T-helper 1 cell (primary cell): Measurements from ENCODE around the gene POLA1.

ENCODE experiments used
- DNase-seq, 5 donors: peaks; one replicate each; pipeline ENCODE4 v3.0.0-alpha.2; 2012 to 2020

Gene POLA1

DNA sequence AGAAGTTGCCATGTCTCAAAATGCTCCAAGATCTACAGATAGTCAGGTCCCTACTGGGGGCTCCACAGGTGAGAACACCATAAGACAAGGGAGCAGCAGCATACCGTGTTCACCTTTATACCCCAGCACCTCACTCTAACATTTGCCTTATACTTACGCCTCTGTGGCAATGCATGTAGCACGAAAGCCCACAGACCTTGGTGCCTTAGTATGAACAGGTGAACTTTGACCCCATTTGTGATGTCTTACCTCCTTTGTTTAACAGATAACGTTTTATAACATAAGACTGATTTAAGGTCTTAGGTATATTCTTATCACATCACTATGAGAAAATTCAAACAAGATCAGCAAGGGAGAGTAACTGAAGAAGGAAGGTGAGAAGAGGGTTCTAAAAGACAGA is 193.2 kb downstream of the POLA1 start:
- DNase-seq: no peak

DNA sequence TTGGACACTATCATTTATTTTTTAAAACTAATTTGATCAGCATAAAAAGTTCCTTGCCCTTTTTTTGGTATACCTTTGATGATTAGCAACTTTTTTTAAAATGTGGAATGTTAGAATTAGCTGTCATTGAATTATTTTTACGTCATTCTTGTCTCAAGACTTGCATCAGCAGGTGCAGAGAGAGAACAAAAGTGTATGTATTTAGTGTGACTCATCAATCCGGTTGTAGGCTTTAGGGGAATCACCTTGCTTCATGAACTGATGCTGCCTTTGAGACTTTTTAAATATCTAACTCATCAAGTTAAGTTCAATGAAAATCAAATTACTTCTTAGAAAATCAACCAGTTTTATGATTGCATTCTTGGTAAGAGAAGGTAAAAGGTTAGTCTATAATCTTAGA is 197.0 kb downstream of the POLA1 start:
- DNase-seq: peak in 1 of 5 donors; percentile 38

DNA sequence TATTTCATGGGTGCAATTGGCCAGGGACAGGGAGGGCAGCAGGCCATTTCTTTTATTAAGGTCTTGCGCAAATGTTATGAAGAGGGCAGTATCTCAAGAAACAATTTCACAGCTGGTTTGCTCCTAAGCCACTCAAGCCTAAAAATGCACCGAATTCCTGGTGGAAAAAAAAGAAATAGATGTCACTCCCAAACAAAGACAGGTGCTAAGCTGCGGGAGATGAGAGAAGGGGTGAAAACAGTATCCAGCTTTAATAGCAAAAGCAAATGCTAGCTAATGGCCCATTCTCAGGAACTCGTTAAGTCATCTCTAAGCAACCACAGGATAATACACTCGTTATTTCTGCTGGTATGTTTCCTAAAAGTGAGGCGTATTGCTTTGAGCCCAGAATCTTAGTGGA is 205.7 kb downstream of the POLA1 start:
- DNase-seq: no peak

DNA sequence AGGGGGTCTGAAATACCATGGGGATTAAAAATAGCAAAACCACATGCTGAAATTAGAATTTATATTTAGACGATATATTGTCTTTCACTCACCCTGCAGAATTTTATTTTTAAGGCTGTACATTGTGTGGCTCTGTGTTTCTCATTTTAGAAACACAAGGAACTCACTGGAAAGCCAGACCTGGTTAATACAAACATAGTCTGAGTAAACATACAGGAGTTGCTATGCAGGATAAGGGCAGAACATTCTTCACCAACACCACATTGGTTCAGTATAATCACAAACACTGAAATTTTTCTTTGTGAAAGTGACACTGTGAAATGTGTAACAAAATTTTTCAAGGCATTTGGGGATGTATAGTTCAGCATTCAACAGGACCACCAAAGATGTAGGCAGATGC is 206.5 kb downstream of the POLA1 start:
- no peak for DNase-seq

DNA sequence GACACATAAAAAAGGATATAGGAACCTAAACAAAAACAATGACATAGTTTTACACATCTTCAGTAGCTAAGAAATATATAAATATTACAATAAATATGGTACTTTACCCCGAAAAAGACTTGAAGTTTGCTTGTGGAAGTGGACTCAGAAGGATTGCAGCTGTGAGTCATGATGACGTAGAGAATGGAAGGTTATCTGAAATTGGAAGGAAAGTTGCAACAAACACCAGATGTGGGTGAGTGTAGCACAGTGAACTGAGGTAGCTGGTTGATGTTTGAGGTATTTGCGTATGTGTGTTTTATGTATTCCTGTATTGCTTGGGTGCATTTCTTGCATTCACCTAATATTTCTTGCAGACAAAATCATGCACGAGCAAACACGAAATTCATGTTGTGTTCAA is 209.1 kb downstream of the POLA1 start:
- DNase-seq: no peak

DNA sequence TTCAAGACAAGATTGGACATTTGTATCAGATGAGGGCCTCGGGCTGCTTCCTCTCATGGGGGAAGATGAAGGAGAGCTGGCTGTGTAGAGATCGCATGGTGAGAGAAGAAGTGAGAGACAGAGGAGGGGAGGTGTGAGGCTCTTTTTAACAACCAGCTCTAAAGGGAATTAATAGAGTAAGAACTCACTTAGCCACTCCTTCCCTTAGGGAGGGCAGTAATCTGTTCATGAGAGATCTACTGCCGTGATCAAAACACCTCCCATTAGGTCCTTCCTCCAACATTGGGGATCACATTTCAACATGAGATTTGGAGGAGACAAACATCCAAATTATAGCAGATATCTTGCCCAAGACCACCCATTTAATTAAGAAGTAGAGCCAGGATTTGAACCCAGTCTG is 225.0 kb downstream of the POLA1 start:
- no peak for DNase-seq

DNA sequence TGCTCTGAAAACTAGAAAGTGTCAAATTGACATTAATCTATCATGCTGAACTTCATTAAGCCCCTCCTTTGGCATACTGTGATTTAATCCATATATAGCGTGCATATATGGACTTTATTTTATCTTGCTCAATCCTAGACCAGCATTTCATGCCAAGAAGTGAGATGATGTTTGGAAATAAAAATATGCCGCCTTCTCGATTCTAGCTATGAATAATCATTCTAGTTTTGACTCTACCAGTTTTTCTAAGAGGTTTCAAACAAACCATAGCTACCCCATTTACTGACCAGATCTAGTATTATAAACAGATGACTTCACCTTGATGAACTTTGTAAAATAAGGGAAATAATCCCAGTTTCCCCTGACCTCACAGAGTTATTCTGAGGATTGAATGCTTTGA is 227.1 kb downstream of the POLA1 start:
- peak in 1 of 5 donors; percentile 40 for DNase-seq

DNA sequence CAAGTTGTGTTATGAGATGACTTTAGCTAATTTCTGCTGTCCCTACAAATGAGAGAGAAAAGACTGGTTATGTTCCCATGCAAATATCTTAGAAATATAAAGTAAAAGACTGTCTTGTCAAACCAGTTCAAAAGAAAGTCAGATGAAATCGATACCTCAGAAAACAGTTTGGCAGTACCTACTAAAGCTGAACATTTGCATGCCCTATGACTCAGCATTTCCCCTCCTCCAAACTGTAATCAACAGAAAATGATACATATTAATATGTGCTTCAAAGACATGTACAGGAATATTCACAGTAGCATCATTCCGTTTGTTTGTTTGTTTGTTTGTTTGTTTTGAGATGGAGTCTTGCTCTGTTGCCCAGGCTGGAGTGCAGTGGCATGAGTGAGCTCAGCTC is 231.7 kb downstream of the POLA1 start:
- DNase-seq: peak in 1 of 5 donors; percentile 8

DNA sequence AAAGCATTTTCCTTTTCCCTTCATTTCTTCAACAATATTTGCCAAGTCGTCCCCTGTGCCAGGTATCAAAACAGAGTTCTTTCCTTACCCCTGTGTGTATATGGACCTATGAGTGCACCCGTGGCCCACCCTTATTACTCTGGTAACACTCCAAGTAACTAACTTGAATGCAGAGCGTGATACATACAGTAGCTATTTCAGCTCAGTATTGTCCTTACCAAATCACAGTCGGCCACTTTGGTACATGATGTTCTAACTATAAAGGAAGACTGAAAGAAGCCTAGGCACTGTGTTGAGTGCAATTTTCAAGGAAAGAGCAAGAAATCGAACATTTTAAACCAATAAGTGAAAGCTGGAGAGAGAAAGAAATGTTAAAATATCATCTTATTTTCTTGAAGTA is 233.7 kb downstream of the POLA1 start:
- DNase-seq: no peak

DNA sequence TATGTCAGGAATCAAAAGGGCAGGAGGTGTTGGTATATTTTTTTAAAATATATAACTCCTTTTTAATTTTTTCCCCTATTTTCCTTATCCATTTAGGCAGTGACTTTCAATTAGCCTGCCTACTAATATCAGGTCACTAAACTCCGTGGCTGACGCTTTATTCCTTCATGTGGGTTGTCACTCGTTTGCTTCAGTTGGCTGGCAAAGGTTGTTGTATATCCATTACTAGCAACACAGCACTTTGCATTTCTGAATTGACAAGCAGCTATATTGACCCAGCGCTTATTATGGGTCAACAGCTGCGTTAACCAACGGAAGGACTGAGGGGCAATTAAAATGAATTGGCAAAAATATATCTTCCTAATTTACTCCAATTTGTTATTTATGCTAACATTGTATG is 234.4 kb downstream of the POLA1 start:
- no peak for DNase-seq

DNA sequence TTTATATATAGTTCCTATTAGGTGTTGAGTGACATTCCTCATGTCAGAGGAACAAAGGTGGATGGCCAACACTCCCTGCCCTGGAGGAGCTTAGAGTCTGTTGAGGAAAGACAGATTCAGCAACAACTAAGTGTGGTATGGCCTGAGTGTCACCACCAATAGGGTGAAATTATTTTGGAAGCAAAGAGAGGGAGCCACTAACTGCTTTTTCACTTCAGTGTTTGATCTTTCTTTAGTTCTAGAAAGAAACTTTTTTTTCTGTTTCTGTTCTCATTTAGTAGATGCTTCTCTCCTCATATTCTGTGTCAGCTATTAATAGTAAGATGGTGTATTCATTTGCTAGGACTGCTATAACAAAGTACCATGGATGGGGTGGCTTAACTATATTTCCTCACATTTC is 240.6 kb downstream of the POLA1 start:
- DNase-seq: no peak

DNA sequence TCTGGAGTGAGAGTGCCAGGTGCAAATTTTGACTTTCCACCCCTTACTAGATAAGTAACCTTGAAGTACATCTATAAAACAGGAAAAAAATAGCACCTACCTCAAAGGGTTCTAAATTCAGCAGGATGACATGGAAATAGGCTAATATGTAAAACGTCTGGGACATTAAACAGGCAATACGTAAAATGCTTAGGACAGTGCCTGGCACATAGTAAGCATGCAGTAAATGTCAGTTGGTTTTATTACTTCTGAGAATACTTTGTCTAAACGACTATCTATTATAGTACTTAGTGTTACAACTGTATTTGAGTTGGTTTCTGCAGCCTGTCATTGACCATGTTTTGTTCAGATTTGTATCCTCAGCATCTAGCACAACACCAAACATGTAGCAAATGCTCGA is 251.3 kb downstream of the POLA1 start:
- no peak for DNase-seq

DNA sequence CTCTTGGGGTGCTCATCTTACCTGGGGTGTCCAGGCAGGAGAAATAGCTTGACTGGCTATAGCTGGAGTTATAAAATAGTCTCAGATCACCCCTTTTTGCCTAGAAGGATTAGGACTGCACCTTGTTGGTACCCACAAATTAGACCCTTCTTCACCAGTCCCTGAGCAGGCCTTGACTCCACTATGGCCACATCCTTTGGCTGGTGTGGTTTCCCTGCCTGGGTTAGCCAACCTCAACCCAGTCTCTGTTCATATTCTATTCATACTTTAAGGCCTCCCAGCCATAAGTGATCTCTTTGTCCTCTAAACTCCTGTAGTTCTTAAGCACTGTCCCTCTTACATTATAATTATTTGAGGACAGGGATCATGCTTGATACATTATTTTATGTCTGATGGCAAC is 252.7 kb downstream of the POLA1 start:
- no peak for DNase-seq

DNA sequence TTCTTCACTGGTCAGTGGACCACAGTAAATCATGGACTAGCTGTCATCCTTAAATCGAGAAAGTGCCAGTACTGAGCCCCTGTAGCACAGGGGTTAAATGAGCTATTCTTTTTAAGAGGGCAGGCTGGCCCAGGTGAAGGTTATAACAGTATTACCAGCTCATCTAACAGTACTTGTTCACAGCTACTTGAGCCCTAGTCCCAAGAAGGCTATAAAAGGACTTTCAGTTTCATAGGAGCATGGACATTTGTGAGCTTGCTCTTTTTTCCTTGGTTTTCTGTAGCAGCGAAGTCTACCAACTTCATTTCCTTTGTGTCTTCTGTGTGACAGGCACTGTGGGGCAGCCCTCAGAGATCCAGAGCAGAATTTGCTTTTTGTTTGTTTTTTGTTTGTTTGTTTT is 261.0 kb downstream of the POLA1 start:
- no peak for DNase-seq

DNA sequence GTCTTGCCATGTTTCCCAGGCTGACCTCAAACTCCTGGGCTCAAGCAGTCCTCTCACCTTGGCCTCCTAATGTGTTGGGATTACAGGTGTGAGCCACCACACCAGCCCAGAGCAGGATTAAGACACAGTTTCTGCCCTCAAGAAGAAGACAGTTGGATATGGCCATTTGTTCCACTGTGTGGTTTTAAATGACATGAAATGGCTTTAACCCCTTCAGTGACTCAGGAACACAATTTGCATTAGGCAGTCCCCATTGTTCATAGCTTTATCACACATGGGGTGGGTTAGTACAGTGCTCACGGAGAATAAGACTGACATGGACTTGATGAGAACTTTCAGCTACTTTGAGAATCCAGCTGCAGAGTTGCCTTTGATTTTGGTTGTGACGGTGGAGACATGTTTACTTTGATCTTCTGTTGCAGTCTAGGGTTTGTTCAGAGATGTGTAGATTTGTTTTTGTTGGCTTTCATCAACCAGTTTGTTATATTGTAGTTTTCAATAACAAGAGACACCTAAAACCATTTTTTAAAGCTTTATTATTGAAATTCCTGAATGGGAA is 261.7 kb downstream of the POLA1 start:
- DNase-seq: no peak

DNA sequence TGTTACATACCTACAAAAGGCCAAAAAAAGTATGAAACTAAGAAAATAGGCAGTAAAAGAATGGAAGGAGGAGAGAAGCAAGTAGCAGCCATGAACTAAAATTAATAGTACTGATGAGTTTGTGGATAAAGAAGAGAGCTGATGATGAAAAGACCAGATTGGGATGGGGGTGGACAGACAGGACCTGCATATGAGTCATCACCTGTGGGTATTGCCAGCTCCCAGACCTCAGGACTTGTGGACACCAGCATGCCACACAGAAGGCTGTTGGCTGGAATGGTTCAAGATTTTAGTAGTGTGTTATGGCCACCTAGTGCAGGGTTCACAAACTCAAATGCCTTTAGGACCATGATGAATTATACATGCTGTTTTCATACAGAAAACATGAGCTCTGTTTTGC is 263.1 kb downstream of the POLA1 start:
- no peak for DNase-seq

DNA sequence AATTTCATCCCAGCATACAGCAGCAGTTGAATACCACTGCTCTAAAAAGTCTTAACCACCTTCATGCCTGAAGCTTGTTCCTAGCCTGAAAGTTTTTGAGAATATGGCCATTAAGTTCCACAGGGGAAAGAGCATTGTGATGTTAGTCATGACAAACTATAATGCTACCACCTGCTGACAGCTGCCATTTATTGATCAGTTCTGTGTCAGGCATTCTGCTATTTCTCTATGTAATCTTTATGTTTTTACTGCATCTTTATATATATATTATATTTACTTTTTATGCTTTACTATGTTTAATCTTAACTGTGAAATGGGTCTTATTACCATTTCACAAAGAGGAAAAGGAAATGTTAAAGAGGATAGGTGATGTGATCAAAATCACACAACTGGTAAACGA is 268.1 kb downstream of the POLA1 start:
- DNase-seq: no peak

DNA sequence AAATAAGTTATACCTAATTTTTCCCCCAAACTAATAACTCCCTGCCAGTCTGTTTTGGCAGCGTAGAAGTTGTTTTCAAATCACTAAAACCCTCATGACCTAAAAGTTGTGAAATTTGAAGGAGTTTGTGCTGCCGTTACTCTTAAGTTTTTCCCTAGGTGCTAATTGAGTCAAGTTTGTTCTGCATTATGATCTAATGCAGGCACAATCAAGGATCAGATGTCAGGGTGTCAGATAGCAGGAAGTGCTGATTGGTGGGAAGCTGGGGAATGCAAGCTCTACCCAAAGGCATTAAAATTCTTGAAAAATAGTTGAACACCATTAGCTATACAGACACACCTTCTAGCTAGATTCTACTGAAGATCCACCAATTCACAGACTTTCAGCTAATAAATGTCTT is 270.1 kb downstream of the POLA1 start:
- DNase-seq: no peak

DNA sequence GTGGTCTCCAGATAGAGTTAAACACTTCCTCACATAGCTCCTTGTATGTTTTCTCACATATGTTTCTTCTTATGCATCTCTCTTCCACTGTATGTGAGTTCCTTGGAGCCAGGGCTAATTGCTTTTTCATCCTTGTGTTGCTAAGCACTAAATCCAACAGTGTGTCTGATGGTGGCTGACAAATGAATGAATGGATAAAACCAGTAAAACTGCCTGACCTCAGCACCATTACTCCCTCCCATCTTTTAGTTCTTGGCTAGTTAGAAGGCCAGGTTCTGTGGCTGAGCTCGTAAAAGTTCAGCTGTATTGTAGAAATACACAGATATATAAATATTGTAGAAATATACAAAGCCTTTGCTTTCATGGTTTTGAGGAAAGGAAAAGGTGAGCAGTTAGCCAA is 271.7 kb downstream of the POLA1 start:
- DNase-seq: no peak

DNA sequence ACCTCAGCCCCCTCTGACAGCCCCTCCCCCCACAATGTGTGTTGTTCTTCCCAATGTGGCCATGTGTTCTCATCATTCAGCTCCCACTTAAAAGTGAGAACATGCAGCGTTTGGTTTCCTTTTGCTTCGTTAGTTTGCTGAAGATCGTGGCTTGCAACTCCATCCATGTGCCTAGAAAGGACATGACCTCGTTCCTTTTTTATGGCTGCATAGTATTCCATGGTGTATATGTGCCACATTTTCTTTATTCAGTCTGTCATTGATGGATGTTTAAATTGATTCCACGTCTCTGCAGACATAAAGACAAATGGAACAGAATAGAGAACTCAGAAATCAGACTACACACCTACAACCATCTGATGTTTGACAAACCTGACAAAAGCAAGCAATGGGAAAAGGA is 276.1 kb downstream of the POLA1 start:
- DNase-seq: no peak

DNA sequence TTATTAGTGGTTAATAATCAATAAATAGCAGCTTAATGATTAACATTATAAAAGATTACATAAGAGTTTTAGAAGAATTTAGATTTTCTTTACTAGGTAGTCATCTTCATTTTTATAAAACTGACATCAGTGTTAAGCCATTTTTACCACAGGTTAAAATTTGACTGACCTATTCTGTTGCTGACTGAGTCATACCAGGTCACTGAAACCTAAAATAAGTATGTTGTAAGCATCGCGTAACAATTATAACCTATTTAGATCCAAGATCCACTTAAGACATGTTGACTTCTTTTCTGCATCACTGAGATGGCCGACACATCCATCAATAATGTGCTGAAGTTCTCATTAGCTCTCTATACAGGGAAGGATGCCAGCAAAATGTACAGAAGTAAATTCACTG is 285.4 kb downstream of the POLA1 start:
- DNase-seq: no peak

DNA sequence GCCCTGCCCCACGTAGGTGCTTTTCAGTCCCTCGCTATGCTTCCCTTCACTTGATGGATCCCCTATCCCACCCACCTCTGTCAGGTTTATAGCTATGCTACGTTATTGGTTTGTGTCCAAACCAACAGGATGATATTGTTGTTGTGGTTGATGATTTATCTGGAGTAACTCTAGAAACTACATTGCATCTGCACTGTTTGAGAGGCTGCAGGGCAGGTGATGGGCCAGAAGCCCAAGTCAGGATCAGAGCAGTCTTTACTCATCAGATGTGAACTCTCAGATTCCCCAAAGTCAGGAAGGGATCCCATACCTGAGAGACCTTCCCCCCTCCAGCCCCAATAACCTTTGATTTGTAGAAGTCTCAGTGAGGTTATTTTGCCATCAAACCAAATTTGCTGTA is 287.3 kb downstream of the POLA1 start:
- no peak for DNase-seq

DNA sequence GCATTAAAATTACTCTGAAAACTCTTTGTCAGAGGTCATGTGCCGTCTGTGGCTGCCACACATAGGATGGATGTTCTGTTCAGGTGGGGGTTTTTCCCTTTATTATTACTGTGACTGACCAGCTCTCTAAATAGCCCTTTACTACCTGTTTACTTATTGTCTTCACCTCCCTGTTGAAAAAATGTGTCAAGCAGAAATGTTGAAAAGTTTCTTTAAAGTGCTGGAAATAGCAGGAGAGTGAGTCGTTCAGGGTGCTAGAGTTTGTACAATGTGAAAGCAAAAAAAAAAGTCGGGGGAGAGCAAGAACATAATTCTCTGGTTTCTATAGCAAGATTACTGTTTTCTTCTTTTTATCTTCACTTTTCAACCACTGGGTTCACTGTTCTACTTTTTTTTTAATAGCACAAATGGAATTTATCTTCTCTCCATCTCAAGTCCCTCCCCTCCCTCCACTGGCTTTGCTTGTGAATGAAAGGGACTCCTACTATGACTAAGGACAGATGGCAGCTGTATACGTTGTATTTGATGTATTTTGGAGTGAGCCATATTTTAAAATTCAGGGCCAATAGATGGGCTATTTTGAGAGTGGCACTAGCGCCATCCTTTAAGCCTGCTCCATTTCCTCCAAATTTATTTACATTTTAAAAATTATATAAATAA is 288.7 kb downstream of the POLA1 start:
- no peak for DNase-seq

DNA sequence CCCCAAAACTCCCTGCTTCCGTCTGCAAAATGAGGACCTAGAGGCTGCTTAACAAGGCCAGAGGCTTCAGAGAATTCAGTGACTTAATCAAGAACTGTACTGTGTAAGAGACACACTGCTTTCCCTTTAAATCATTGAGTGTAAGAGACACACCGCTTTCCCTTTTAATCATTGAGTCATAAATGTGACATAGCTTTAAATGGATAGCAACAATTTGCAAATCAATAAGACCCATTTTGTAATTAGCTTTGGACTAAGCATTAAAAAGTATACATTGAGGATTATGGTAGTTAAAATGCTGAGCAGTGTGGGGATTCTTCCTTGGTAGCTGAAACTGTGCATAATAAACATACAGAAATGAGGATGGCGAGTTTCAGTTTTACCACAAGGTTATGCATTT is 290.2 kb downstream of the POLA1 start:
- DNase-seq: no peak

DNA sequence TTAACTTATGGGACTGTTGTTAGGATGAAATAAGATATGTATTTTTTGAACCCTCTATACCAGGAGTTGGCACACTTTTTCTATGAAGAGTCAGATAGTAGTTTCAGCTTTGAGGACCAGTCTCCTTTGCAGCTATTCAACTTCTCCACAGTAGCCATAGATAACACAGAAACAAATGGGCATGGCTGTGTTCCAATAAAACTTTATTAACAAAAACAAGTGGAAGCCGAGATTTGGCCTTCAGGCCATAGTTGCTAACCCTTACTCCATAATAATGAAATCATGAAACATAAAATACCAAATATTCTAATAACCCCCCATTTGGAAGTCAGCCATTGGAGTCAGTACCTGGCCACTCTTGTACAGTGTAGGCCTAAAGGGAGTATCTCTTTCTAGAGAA is 291.4 kb downstream of the POLA1 start:
- no peak for DNase-seq
